Fibroblast of pulmonary artery (primary cell): Measurements from ENCODE around the gene PIAS2.

ENCODE experiments used
- DNase-seq: peaks from one replicate; pipeline ENCODE4 v3.0.0-alpha.2; 2010; ENCODE audit warnings: low read depth
- H3K4me3 ChIP-seq: replicated peaks from 2 replicates; pipeline ENCODE4 v1.5.1; 2011; ENCODE audit warnings: low read depth, mild to moderate bottlenecking, control low read depth, low read length, moderate library complexity
- TF ChIP-seq, protein P1 (sequence below): IDR thresholded peaks from 2 replicates; pipeline ENCODE4 v1.5.1; 2011; ENCODE audit warnings: mild to moderate bottlenecking, control low read depth, low read length, inconsistent platforms; ENCODE audit errors: missing control alignments

The PIAS2 gene

DNA sequence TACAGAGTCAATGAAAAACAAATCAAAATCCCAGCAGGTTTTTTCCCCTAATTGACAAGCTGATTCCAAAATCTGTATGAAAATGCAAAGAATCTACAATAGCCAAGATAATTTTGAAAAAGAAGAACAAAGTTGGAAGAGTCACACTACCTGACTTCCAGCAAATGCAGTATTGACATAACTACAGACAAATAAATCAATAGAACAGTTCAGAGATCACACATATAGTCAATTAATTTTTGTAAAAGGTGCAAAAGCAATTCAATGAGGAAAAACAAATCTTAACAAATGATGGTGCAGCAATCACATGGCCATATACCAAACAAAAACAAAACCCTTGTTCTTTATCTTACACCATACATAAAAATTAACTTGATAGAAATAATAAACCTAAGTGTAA, 85.9 kb downstream of the PIAS2 start:
- DNase-seq, result no peak
- H3K4me3 ChIP-seq, result no peak overlapping the region
- TF ChIP-seq, protein P1, sequence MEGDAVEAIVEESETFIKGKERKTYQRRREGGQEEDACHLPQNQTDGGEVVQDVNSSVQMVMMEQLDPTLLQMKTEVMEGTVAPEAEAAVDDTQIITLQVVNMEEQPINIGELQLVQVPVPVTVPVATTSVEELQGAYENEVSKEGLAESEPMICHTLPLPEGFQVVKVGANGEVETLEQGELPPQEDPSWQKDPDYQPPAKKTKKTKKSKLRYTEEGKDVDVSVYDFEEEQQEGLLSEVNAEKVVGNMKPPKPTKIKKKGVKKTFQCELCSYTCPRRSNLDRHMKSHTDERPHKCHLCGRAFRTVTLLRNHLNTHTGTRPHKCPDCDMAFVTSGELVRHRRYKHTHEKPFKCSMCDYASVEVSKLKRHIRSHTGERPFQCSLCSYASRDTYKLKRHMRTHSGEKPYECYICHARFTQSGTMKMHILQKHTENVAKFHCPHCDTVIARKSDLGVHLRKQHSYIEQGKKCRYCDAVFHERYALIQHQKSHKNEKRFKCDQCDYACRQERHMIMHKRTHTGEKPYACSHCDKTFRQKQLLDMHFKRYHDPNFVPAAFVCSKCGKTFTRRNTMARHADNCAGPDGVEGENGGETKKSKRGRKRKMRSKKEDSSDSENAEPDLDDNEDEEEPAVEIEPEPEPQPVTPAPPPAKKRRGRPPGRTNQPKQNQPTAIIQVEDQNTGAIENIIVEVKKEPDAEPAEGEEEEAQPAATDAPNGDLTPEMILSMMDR, result no peak

DNA sequence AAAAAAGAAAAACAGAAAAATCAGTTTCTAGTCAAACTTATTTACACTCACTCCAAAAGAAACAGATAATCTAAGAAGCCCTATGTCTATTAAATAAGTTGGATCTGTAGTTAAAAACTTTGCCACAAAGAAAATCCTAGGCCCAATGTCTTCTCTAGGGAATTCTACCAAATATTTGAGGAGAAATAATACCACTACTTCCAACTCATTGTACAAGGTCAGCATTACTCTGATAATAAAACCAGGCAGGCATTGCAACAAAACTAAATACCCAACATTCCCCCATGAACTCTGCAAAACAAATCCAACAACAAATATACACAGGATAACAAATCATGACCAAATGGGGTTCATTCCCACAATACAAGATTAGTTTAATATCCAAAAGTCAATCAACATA, 86.7 kb downstream of the PIAS2 start:
- TF ChIP-seq, protein P1, result no peak
- DNase-seq, result no peak
- no peak overlapping the region for H3K4me3 ChIP-seq

DNA sequence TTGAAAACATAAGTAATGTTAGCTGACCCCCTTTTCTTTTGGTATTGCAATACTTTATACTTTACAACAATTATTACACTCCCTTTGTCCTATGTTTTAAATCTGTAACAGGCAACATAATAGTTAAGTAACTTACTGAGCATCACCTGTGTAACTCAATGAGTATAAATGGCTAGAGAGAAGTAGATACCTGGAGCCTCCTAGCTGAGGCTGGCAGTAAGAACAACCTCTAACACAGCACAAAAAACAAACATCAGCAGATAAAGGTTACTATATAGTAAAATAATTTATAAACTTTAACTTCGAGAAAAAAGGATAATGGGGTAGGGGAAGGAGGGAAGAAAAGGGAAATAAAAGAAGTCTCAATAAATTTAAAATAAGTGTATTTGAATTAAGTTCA, 87.4 kb downstream of the PIAS2 start:
- no peak for DNase-seq
- H3K4me3 ChIP-seq, result no peak overlapping the region
- TF ChIP-seq, protein P1, result no peak

DNA sequence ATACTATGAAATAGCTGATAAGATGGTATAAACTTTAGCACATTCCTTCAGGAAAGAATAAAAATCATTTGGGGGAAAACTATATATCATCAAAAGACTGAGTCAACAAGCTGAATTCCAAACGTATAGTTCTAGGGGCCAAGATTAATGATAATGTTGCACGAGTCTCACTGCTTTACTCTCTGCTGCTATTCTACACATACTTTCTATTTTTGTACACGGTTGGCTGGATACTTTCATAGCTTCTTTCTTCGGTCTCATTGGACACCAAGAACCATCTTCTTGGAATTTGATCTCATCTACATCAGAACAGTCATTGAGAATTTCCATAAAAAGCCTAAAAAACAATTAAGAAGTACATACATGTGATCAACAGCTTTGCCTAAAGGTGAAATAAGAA, 87.8 kb downstream of the PIAS2 start:
- no peak for DNase-seq
- TF ChIP-seq, protein P1, result no peak
- H3K4me3 ChIP-seq, result no peak overlapping the region

DNA sequence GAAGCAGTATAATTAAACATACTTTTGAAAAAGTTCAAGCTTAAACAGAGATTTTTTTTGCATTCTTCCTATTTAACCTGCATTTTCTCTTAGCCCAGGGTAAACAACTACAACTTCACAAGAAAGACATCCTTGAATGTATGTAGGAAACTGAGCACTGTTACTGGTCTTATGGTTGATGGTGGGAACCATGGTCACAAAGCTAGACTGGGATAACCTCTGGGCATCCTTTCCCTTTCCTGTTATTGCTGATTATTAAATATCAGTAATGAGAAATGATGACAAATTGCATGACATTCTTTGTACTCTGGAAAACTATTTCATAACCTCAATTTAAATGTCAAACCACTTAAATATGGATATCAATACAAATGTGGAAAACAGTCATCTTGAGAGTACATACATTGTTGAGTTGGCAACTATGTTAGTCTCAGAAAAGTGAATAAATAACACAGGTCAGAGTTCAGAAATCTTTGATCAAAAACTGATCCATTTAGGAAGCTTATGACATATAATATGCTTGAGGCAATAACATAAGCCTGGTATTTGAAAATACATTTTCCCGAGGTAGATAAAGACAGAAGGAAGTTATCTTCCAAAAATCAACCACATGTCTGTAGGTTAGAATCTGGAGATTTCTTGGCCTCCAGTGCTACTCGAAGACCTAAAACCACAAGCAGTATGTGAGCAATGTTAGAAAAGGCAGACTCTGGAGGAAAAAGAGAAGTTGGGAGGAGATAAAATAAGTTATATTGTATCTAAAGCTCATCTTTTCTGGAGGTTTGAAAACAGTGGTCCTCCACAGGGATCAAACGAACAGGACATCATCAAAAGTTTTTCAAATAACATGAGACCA, 95.2 kb downstream of the PIAS2 start:
- no peak for DNase-seq
- TF ChIP-seq, protein P1, result no peak

DNA sequence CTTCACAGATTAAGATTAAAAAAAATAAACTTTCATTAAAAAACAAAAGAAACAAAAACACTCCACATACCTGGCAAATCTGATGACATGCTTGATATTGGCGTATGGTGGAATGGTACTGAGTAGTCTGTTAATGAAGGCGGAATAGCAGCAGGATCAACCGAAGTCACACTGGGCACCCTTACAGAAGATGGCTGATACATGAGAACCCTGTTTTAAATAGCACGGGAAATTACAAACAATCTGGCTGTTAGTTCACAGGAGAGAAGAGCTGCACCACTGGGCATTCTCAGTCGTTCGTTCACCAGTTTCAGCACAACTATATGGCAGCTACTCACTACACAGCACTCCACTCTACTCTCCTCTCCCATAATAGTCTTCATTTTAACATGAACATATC, 96.4 kb downstream of the PIAS2 start:
- TF ChIP-seq, protein P1, result no peak
- no peak overlapping the region for H3K4me3 ChIP-seq
- no peak for DNase-seq

More for the DNA sequence above, 95.2 kb downstream of the PIAS2 start:
- H3K4me3 ChIP-seq, result no peak overlapping the region

DNA sequence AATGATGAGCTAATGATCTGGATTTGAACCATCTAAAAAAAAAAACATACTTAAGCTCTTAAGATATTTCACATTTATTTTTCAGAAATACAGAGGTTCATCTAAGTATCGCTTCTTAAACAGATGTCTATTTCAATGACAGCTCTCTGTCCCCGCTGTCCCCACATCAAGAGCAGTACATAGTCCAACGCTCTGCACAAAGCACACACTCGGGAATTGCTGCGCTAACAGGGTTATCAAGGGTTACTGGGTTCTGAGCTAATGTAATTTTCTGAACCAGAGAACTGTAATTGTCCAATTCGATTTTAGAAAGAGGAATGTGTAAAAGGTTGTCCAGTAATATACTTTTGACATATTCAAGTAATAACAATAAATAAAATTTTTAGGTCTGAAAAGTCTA, 101.6 kb downstream of the PIAS2 start:
- TF ChIP-seq, protein P1, result no peak
- DNase-seq, result no peak
- no peak overlapping the region for H3K4me3 ChIP-seq
